ENCODE results near the gene WDR46. TPM values are rescaled to one million over a fixed set of nuclear protein-coding genes. Genes with fewer than 3 reads are reported as not detected.

WDR46 gene
- total RNA-seq, 1 experiment from 2014 or later: 99.2 TPM

DNA sequence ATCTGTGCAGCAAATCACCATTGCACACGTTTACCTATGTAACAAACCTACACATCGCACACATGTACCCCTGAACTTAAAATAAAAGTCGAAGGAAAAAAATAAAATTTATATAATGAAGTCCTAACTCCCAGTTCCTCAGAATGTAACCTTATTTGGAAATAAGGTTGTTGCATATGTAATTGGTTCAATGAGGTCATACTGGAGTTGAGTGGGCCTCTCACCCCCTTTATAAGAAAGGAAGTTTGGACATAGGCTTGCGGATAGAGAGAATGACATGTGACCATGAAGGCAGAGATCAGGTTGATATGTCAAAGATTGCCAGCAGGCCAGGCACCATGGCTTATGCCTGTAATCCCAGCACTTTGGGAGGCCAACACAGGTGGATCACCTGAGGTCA is 44.6 kb upstream of the WDR46 start:
- TF ChIP-seq, protein P1, sequence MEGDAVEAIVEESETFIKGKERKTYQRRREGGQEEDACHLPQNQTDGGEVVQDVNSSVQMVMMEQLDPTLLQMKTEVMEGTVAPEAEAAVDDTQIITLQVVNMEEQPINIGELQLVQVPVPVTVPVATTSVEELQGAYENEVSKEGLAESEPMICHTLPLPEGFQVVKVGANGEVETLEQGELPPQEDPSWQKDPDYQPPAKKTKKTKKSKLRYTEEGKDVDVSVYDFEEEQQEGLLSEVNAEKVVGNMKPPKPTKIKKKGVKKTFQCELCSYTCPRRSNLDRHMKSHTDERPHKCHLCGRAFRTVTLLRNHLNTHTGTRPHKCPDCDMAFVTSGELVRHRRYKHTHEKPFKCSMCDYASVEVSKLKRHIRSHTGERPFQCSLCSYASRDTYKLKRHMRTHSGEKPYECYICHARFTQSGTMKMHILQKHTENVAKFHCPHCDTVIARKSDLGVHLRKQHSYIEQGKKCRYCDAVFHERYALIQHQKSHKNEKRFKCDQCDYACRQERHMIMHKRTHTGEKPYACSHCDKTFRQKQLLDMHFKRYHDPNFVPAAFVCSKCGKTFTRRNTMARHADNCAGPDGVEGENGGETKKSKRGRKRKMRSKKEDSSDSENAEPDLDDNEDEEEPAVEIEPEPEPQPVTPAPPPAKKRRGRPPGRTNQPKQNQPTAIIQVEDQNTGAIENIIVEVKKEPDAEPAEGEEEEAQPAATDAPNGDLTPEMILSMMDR (conservative IDR thresholded peaks at IDR 0.05): no peak
- H3T11ph ChIP-seq (ENCODE audit: low read length): no peak overlapping the region
- no peak overlapping the region for H3K56ac ChIP-seq (ENCODE audit: insufficient read length, low read depth, low read length)
- no peaks in the 10 kb centered on the region for H3K79me1 ChIP-seq (ENCODE audit: insufficient read depth, low read depth, low read length, poor library complexity, severe bottlenecking)
- DNase-seq: no peak
- H3K4me3 Mint-ChIP-seq: no peak overlapping the region; a peak in 1 of 5 replicates
- no peak overlapping the region for H2AFZ ChIP-seq (ENCODE audit: low read length)
- no peaks in the 10 kb centered on the region for H3K4me1 Mint-ChIP-seq
- H3K27ac Mint-ChIP-seq: no peak overlapping the region
- peaks cover 2% of the 10 kb centered on the region for H3K27me3 Mint-ChIP-seq (ENCODE audit: low read depth)
- H4K8ac ChIP-seq (replicated peaks; ENCODE audit: insufficient read length, low read depth, low read length): no peak overlapping the region
- no peak overlapping the region for H2BK12ac ChIP-seq (ENCODE audit: insufficient read length, low read depth, low read length)
- no peak overlapping the region for H3K27ac ChIP-seq (ENCODE audit: insufficient read length, low read depth, low read length)
- no peaks in the 10 kb centered on the region for H3K27me3 ChIP-seq (ENCODE audit: insufficient read depth, low read length)
- no peak overlapping the region for H3K4ac ChIP-seq (ENCODE audit: low read depth, low read length)
- no peak overlapping the region for H3K23ac ChIP-seq (ENCODE audit: insufficient read length, low read depth, low read length)
- H3K9ac ChIP-seq (ENCODE audit: extremely low read depth, insufficient read length, low read length): no peak overlapping the region
- H3K14ac ChIP-seq (ENCODE audit: insufficient read depth, low read length): no peak overlapping the region
- H3K4me1 ChIP-seq (ENCODE audit: insufficient read depth, low read length): no peaks in the 10 kb centered on the region
- H3K79me2 ChIP-seq (ENCODE audit: insufficient read depth, low read length): no peaks in the 10 kb centered on the region
- H3K9me3 Mint-ChIP-seq: no peaks in the 10 kb centered on the region
- no peaks in the 10 kb centered on the region for H4K20me1 ChIP-seq (ENCODE audit: control insufficient read depth, insufficient read depth, insufficient read length)
- no peak overlapping the region for H4K91ac ChIP-seq (ENCODE audit: insufficient read length, low read depth, low read length)
- H3K23me2 ChIP-seq (ENCODE audit: insufficient read length, low read depth, low read length, poor library complexity, severe bottlenecking): no peaks in the 10 kb centered on the region
- no CpG with 5 or more reads among the region's 4 CpGs for WGBS (ENCODE audit: extremely low coverage, insufficient read length, low lambda C conversion rate)
- H2BK120ac ChIP-seq (ENCODE audit: low read depth, low read length, poor library complexity, severe bottlenecking): no peak overlapping the region
- no peak overlapping the region for H3K18ac ChIP-seq (ENCODE audit: insufficient read length, low read depth, low read length)
- no peak overlapping the region for H2AK5ac ChIP-seq (ENCODE audit: insufficient read length, low read length)
- no peak overlapping the region for H2BK5ac ChIP-seq (ENCODE audit: insufficient read length, low read length)
- H4K5ac ChIP-seq (ENCODE audit: insufficient read length, low read depth, low read length): no peak overlapping the region
- H2BK20ac ChIP-seq (ENCODE audit: low read depth, low read length, poor library complexity, severe bottlenecking): no peak overlapping the region
- no peak overlapping the region for H3K4me2 ChIP-seq (ENCODE audit: insufficient read depth, insufficient read length, low read length)
- H3K9me3 ChIP-seq (ENCODE audit: control insufficient read depth, low read depth, low read length): no peaks in the 10 kb centered on the region
- no peak overlapping the region for H2BK15ac ChIP-seq (ENCODE audit: low read depth, low read length)
- no peaks in the 10 kb centered on the region for H3K36me3 Mint-ChIP-seq (ENCODE audit: insufficient read depth in 1 of 3, low read depth in 3 of 3)

Measured in H9 (cell line).